HUDEP-2 (cell line): ENCODE data around the gene ADO.
A peak's percentile ranks its signal among the peaks of the same experiment; 100 is the strongest.
"Not testable (repeated sequence)": the region's sequence is repeated elsewhere in the genome, so short reads cannot be mapped to it uniquely, and the experiment has no call there.

Experiments used
- DNase-seq, 76 experiments: peaks; one replicate each; lab custom pipeline; 2025; ENCODE audit not compliant: unreplicated experiment in 76 of 76; lab: John Stamatoyannopoulos, UW

The ADO gene

GRCh38 chr10:62804356-62805230 lies at the start of gene ADO:
Gene ADO (plus strand): TSS chr10:62804720. CDS start chr10:62805060, 340 bp downstream.
- DNase-seq, result peak in 71 of 76 experiments; percentile 6 to 81 (median 62)

- no peak for DNase-seq
These were observed 49.6 kb upstream of the ADO start for GRCh38 chr10:62754963-62755362.

GRCh38 chr10:62755662-62756653 lies 48.6 kb upstream of the ADO start:
- DNase-seq, result no peak

GRCh38 chr10:62759599-62760175 lies 44.8 kb upstream of the ADO start:
- DNase-seq, result no peak

GRCh38 chr10:62760401-62760800 lies 44.1 kb upstream of the ADO start:
- no peak for DNase-seq

- no peak for DNase-seq
These were observed 43.4 kb upstream of the ADO start for GRCh38 chr10:62761115-62761514.

- no peak for DNase-seq
These were observed 41.4 kb upstream of the ADO start for GRCh38 chr10:62763155-62763554.

GRCh38 chr10:62764011-62764410 lies 40.5 kb upstream of the ADO start:
- DNase-seq, result no peak

GRCh38 chr10:62765726-62766125 lies 38.8 kb upstream of the ADO start:
- no peak for DNase-seq

GRCh38 chr10:62766386-62766785 lies 38.1 kb upstream of the ADO start:
- no peak for DNase-seq

GRCh38 chr10:62769574-62770242 lies 34.8 kb upstream of the ADO start:
- DNase-seq, result peak in 1 of 76 experiments; percentile 5

- no peak for DNase-seq
These were observed 32.1 kb upstream of the ADO start for GRCh38 chr10:62772186-62772974.

- DNase-seq, result no peak
These were observed 26.4 kb upstream of the ADO start for GRCh38 chr10:62778125-62778524.

GRCh38 chr10:62779487-62780248 lies 24.9 kb upstream of the ADO start:
- DNase-seq, result no peak

GRCh38 chr10:62784537-62784936 lies 20.0 kb upstream of the ADO start:
- not testable (repeated sequence) for DNase-seq

GRCh38 chr10:62788285-62788684 lies 16.2 kb upstream of the ADO start:
- DNase-seq, result not testable (repeated sequence)

- DNase-seq, result no peak
These were observed 15.6 kb upstream of the ADO start for GRCh38 chr10:62788861-62789467.

- DNase-seq, result no peak
These were observed 14.4 kb upstream of the ADO start for GRCh38 chr10:62790019-62790555.
